OCI-LY7 (cell line): ENCODE measurements around the gene MACROD1. TPM values are rescaled to one million over a fixed set of nuclear protein-coding genes. Genes with fewer than 3 reads are reported as not detected.

Experiments
- BruUV-seq: library from RNA; stranded (reverse); fragments of 400-500 nt; replicated peaks from 2 replicates; lab custom pipeline; 2021; lab: Mats Ljungman, UMichigan
- CTCF ChIA-PET: fragments of 300-600 bp; sonication (Branson Sonifier 250); formaldehyde crosslinking; loops from one replicate; lab custom pipeline; 2022; ENCODE audit warnings: antibody characterized with exemption; ENCODE audit not compliant: unreplicated experiment; lab: Charles Lee
- POLR2A ChIA-PET: fragments of 300-600 bp; sonication (Branson Sonifier 250); formaldehyde crosslinking; loops from one replicate; lab custom pipeline; 2022; ENCODE audit warnings: antibody characterized with exemption; lab: Charles Lee
- DNase-seq: peaks from one replicate; pipeline ENCODE4 v3.0.0-alpha.2; 2015; ENCODE audit warnings: low spot score
- H2AFZ ChIP-seq: fragments of 200-600 bp; sonication (generic), shearing (Covaris generic); 2 replicates; pipeline ENCODE4 v1.6.1; 2014; ENCODE audit warnings: mild to moderate bottlenecking, antibody characterized with exemption, low read length, moderate library complexity
- H3K27ac ChIP-seq: fragments of 200-600 bp; sonication (generic); 2 replicates; pipeline ENCODE4 v1.5.1; 2014; ENCODE audit warnings: mixed run types, low read depth, mild to moderate bottlenecking, moderate library complexity, low read length, inconsistent platforms; ENCODE audit not compliant: poor library complexity, severe bottlenecking
- H3K36me3 ChIP-seq: fragments of 200-600 bp; sonication (generic); 2 replicates; pipeline ENCODE4 v1.6.1; 2014; ENCODE audit warnings: mild to moderate bottlenecking, antibody characterized with exemption, low read length, moderate library complexity, mixed read lengths; ENCODE audit not compliant: insufficient read depth
- H3K4me1 ChIP-seq: fragments of 200-600 bp; sonication (generic); 2 replicates; pipeline ENCODE4 v1.5.1; 2014; ENCODE audit warnings: mild to moderate bottlenecking, low read length; ENCODE audit not compliant: insufficient read depth, poor library complexity, severe bottlenecking
- H3K4me2 ChIP-seq: fragments of 200-600 bp; sonication (generic); 2 replicates; pipeline ENCODE4 v1.6.1; 2014; ENCODE audit warnings: mild to moderate bottlenecking, low read length
- H3K4me3 ChIP-seq: fragments of 200-600 bp; sonication (generic); 2 replicates; pipeline ENCODE4 v1.5.1; 2014; ENCODE audit warnings: mild to moderate bottlenecking, low read depth, low read length; ENCODE audit not compliant: poor library complexity, severe bottlenecking
- H3K79me2 ChIP-seq: fragments of 200-600 bp; sonication (generic); 2 replicates; pipeline ENCODE4 v1.6.1; 2016; ENCODE audit warnings: low read depth, mild to moderate bottlenecking, low read length, moderate library complexity, mixed read lengths; ENCODE audit not compliant: insufficient read depth
- H3K9me2 ChIP-seq: fragments of 200-600 bp; sonication (generic); 2 replicates; pipeline ENCODE4 v1.6.1; 2016; ENCODE audit warnings: mild to moderate bottlenecking, low read length, mixed read lengths; ENCODE audit not compliant: insufficient read depth
- H3K9me3 ChIP-seq: fragments of 200-600 bp; sonication (generic); 2 replicates; pipeline ENCODE4 v1.6.1; 2014; ENCODE audit warnings: mild to moderate bottlenecking, mixed run types, low read length, mixed read lengths
- H4K20me1 ChIP-seq: fragments of 200-600 bp; sonication (generic); 2 replicates; pipeline ENCODE4 v1.6.1; 2014; ENCODE audit warnings: mild to moderate bottlenecking, antibody characterized with exemption, low read length, moderate library complexity, mixed read lengths; ENCODE audit not compliant: insufficient read depth
- CTCF ChIP-seq: fragments of 200-600 bp; sonication (generic); conservative IDR thresholded peaks from 2 replicates; pipeline ENCODE4 v1.5.1; 2014; ENCODE audit warnings: mild to moderate bottlenecking, antibody characterized with exemption, low read length, moderate library complexity, mixed read lengths
- EZH2phosphoT487 ChIP-seq: fragments of 200-600 bp; sonication (generic); IDR thresholded peaks from 2 replicates; pipeline ENCODE4 v1.6.1; 2018; ENCODE audit warnings: low read depth, borderline replicate concordance, mild to moderate bottlenecking, mixed run types, antibody characterized with exemption, low read length, moderate library complexity, mixed read lengths
- intact Hi-C: fragments of 100-400 bp; cut with micrococcal nuclease; formaldehyde crosslinking; loops from one replicate; pipeline ENCODE4 v1.10.0; 2022; ENCODE audit not compliant: unreplicated experiment
- total RNA-seq, 2 experiments: library from RNA; depleted of rRNA in 1 of 2; stranded (reverse); fragments of >200 nt in 1 of 2; shearing (Covaris generic) in 1 of 2; gene quantifications; 2 replicates each; pipeline ENCODE4 v1.2.3, GENCODE V29; 2014 to 2022

The MACROD1 gene
- total RNA-seq, 2 experiments from 2014 or later: 14.7 to 25.4 TPM

GRCh38 chr11:64000026-64000739 lies 165.7 kb downstream of the MACROD1 start:
- H3K27ac ChIP-seq: no peak overlapping the region
- no peak overlapping the region for H3K4me3 ChIP-seq
- peak; percentile 71 for DNase-seq
- no peaks in the 10 kb centered on the region for H3K9me3 ChIP-seq
- no TSS peak for BruUV-seq
- peaks cover 9% of the 10 kb centered on the region for H3K4me1 ChIP-seq
- no peaks in the 10 kb centered on the region for H4K20me1 ChIP-seq
- no peak overlapping the region for H2AFZ ChIP-seq
- intact Hi-C loops: loop anchor here (1.0 kb wide), 1 partner anchor 148 kb away; no protein-coding TSS in a partner anchor
- ChIA-PET CTCF (no interaction called here), POLR2A (no interaction called here)
- H3K79me2 ChIP-seq: no peaks in the 10 kb centered on the region
- no peak for TF ChIP-seq EZH2phosphoT487
- TF ChIP-seq CTCF: peak; percentile 77
- H3K36me3 ChIP-seq: peaks cover 45% of the 10 kb centered on the region
- H3K9me2 ChIP-seq: no peaks in the 10 kb centered on the region
- no peak overlapping the region for H3K4me2 ChIP-seq

GRCh38 chr11:63999349-64000025 lies 166.4 kb downstream of the MACROD1 start:
- TF ChIP-seq CTCF (no peak), EZH2phosphoT487 (no peak)
- Histone ChIP-seq H3K9me2 (no peaks in the 10 kb centered on the region), H3K27ac (no peak overlapping the region), H3K4me3 (no peak overlapping the region), H3K4me2 (no peak overlapping the region; the same call in 1 of the 2 replicates), H2AFZ (no peak overlapping the region), H3K36me3 (peaks cover 52% of the 10 kb centered on the region), H3K4me1 (peaks cover 9% of the 10 kb centered on the region), H4K20me1 (no peaks in the 10 kb centered on the region), H3K9me3 (no peaks in the 10 kb centered on the region), H3K79me2 (no peaks in the 10 kb centered on the region)
- ChIA-PET CTCF (no interaction called here), POLR2A (no interaction called here)
- no peak for DNase-seq
- BruUV-seq: no TSS peak
- intact Hi-C loops: loop anchor here (1.0 kb wide), 1 partner anchor 149 kb away; no protein-coding TSS in a partner anchor
